DND-41 (cell line): ENCODE measurements around the gene PEX11A.

Experiments used
- ATAC-seq: fragments of 200-7000 bp; cut with Tn5 transposase; 3 replicates; pipeline ENCODE4 v1.9.1; 2021; ENCODE audit warnings: low read depth; ENCODE audit not compliant: insufficient read depth
- DNase-seq: peaks from one replicate; pipeline ENCODE4 v3.0.0-alpha.2; 2020
- H2AFZ ChIP-seq: 2 replicates; pipeline ENCODE4 v1.6.0; 2012; ENCODE audit warnings: low read depth, low read length
- H3K27ac ChIP-seq: 2 replicates; pipeline ENCODE4 v1.5.1; 2012; ENCODE audit warnings: low read length, inconsistent platforms
- H3K27me3 ChIP-seq: fragments of 200-600 bp; sonication (generic); 2 replicates; pipeline ENCODE4 v1.6.0; 2012; ENCODE audit warnings: low read length, mild to moderate bottlenecking, inconsistent platforms; ENCODE audit not compliant: insufficient read depth, poor library complexity
- H3K36me3 ChIP-seq: 2 replicates; pipeline ENCODE4 v1.5.1; 2012; ENCODE audit warnings: low read length, inconsistent platforms; ENCODE audit not compliant: insufficient read depth
- H3K4me1 ChIP-seq: 2 replicates; pipeline ENCODE4 v1.5.1; 2012; ENCODE audit warnings: mild to moderate bottlenecking, low read length; ENCODE audit not compliant: insufficient read depth
- H3K4me2 ChIP-seq: 2 replicates; pipeline ENCODE4 v1.6.0; 2012; ENCODE audit warnings: mild to moderate bottlenecking, moderate library complexity, low read length, inconsistent platforms; ENCODE audit not compliant: insufficient read depth
- H3K4me3 ChIP-seq, 2 experiments: fragments of 200-600 bp in 1 of 2; shearing (Covaris generic) in 1 of 2; 2 replicates each; pipeline ENCODE4 v1.5.1; 2012 to 2016; ENCODE audit warnings: inconsistent platforms in 2 of 2, low read length in 2 of 2, mild to moderate bottlenecking in 2 of 2, low read depth in 1 of 2, moderate library complexity in 1 of 2
- H3K79me2 ChIP-seq: 2 replicates; pipeline ENCODE4 v1.6.0; 2012; ENCODE audit warnings: low read length, inconsistent platforms; ENCODE audit not compliant: insufficient read depth
- H3K9ac ChIP-seq: 2 replicates; pipeline ENCODE4 v1.6.0; 2012; ENCODE audit warnings: low read depth, mild to moderate bottlenecking, inconsistent platforms, low read length, moderate library complexity
- H3K9me3 ChIP-seq: 2 replicates; pipeline ENCODE4 v1.5.1; 2012; ENCODE audit warnings: low read length, moderate library complexity, mild to moderate bottlenecking, inconsistent platforms; ENCODE audit not compliant: insufficient read depth, severe bottlenecking
- H4K20me1 ChIP-seq: 2 replicates; pipeline ENCODE4 v1.6.0; 2012; ENCODE audit warnings: low read length; ENCODE audit not compliant: insufficient read depth
- CTCF ChIP-seq: IDR thresholded peaks from 2 replicates; pipeline ENCODE4 v1.5.1; 2012; ENCODE audit warnings: borderline replicate concordance, low read length, moderate library complexity, mild to moderate bottlenecking; ENCODE audit not compliant: poor library complexity, severe bottlenecking; ENCODE audit errors: extremely low read depth
- EZH2 ChIP-seq: IDR thresholded peaks from 3 replicates; pipeline ENCODE4 v1.6.1; 2012; ENCODE audit warnings: borderline replicate concordance, low read depth, mild to moderate bottlenecking, moderate library complexity, low read length, inconsistent platforms; ENCODE audit not compliant: severe bottlenecking

PEX11A gene

GRCh38 chr15:89677381-89677780 lies 13.2 kb downstream of the PEX11A start:
- H2AFZ ChIP-seq: no peak overlapping the region
- peaks cover 8% of the 10 kb centered on the region for H3K27me3 ChIP-seq
- no peak overlapping the region for H3K4me3 ChIP-seq
- no peaks in the 10 kb centered on the region for H3K36me3 ChIP-seq
- no peak for ATAC-seq
- DNase-seq: no peak
- H3K9me3 ChIP-seq: no peaks in the 10 kb centered on the region
- no peaks in the 10 kb centered on the region for H4K20me1 ChIP-seq
- no peaks in the 10 kb centered on the region for H3K79me2 ChIP-seq
- TF ChIP-seq EZH2 (no peak), CTCF (no peak)
- no peaks in the 10 kb centered on the region for H3K4me1 ChIP-seq
- no peak overlapping the region for H3K9ac ChIP-seq
- H3K4me2 ChIP-seq: no peak overlapping the region
- H3K27ac ChIP-seq: no peak overlapping the region

- Histone ChIP-seq H3K4me3 (no peak overlapping the region), H3K27ac (no peak overlapping the region), H3K9me3 (no peaks in the 10 kb centered on the region), H4K20me1 (no peaks in the 10 kb centered on the region), H2AFZ (no peak overlapping the region), H3K9ac (no peak overlapping the region), H3K27me3 (peaks cover 2% of the 10 kb centered on the region), H3K4me1 (no peaks in the 10 kb centered on the region), H3K36me3 (no peaks in the 10 kb centered on the region), H3K79me2 (no peaks in the 10 kb centered on the region), H3K4me2 (no peak overlapping the region)
- ATAC-seq: no peak
- DNase-seq: no peak
- TF ChIP-seq CTCF: no peak
- no peak for TF ChIP-seq EZH2
Measured at GRCh38 chr15:89675606-89676005, 14.9 kb downstream of the PEX11A start.

- Histone ChIP-seq H3K4me1 (no peaks in the 10 kb centered on the region), H3K4me3 (no peak overlapping the region), H3K9ac (no peak overlapping the region), H2AFZ (no peak overlapping the region), H4K20me1 (no peaks in the 10 kb centered on the region), H3K36me3 (no peaks in the 10 kb centered on the region), H3K9me3 (no peaks in the 10 kb centered on the region), H3K79me2 (no peaks in the 10 kb centered on the region), H3K4me2 (no peak overlapping the region), H3K27ac (no peak overlapping the region), H3K27me3 (no peaks in the 10 kb centered on the region)
- ATAC-seq (no peak), DNase-seq (no peak)
- no peak for TF ChIP-seq CTCF
- no peak for TF ChIP-seq EZH2
Measured at GRCh38 chr15:89674526-89674925, 16.0 kb downstream of the PEX11A start.

DNA sequence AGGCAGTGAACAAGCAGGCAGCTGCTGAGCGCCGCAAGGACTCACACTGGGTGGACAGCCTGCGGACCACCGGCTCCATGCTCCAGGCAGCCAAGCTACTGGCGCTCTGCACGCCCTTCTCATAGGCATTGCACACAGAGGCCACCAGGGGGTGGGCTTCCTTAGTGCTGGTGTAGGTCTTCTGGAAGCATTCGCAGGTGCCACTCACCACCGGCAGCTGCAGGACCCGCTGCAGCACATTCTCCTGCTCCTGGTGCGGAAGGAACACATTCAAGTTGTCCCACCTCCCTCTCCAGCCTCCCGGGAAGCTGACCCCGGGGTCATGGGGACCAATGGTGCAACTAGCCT lies 17.4 kb downstream of the PEX11A start:
- peak; percentile 86 for ATAC-seq
- no peaks in the 10 kb centered on the region for H3K79me2 ChIP-seq
- no peak for TF ChIP-seq EZH2
- peak; percentile 71 for TF ChIP-seq CTCF

More for the DNA sequence above, 17.4 kb downstream of the PEX11A start:
- Histone ChIP-seq H3K36me3 (no peaks in the 10 kb centered on the region), H3K27me3 (no peaks in the 10 kb centered on the region), H4K20me1 (no peaks in the 10 kb centered on the region), H3K9me3 (no peaks in the 10 kb centered on the region), H3K27ac (no peak overlapping the region), H3K4me3 (no peak overlapping the region), H3K4me2 (no peak overlapping the region), H3K4me1 (no peaks in the 10 kb centered on the region), H3K9ac (no peak overlapping the region), H2AFZ (no peak overlapping the region)
- DNase-seq: peak; percentile 54
